ENCODE data around the gene SEL1L2.

DNA sequence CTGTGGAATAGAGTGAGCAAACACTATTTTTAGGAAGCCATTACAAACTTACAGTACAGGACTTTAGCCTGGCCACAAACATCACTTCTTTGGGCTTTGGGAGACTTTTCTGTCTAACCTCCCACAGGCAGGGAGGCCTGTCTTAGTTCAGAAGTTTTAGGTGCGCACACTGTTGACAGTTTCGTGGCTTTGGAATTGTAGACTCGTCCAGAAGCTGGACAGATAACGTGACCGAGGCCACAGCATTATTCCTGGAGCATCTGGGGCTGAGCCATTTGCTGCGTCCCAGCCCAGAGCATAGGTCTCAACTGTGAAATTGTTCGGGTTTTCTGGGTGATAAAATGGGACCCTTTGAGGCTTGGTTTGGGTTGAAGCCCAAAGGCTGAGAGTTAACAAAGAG is 151.8 kb downstream of the SEL1L2 start:
- TF ChIP-seq, protein P1, sequence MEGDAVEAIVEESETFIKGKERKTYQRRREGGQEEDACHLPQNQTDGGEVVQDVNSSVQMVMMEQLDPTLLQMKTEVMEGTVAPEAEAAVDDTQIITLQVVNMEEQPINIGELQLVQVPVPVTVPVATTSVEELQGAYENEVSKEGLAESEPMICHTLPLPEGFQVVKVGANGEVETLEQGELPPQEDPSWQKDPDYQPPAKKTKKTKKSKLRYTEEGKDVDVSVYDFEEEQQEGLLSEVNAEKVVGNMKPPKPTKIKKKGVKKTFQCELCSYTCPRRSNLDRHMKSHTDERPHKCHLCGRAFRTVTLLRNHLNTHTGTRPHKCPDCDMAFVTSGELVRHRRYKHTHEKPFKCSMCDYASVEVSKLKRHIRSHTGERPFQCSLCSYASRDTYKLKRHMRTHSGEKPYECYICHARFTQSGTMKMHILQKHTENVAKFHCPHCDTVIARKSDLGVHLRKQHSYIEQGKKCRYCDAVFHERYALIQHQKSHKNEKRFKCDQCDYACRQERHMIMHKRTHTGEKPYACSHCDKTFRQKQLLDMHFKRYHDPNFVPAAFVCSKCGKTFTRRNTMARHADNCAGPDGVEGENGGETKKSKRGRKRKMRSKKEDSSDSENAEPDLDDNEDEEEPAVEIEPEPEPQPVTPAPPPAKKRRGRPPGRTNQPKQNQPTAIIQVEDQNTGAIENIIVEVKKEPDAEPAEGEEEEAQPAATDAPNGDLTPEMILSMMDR (IDR thresholded peaks at IDR 0.05): no peak
- TF ChIP-seq POLR2A (IDR thresholded peaks at IDR 0.05): no peak

Data from Peyer's patch (tissue), 4 donors.